Vagina (tissue), 2 donors: Measurements from ENCODE around the gene ABCG1. TPM values are rescaled to one million over a fixed set of nuclear protein-coding genes. Genes with fewer than 3 reads are reported as not detected.

Source experiments
- DNase-seq, 2 donors: peaks; one replicate each; pipeline ENCODE4 v3.0.0-alpha.2; 2017; ENCODE audit errors: extremely low spot score in 2 of 2
- H3K27ac ChIP-seq: fragments of 200-600 bp; sonication (generic); one replicate; pipeline ENCODE4 v1.5.1; 2019
- H3K27me3 ChIP-seq: fragments of 200-600 bp; sonication (generic); one replicate; pipeline ENCODE4 v1.5.1; 2019
- H3K36me3 ChIP-seq, 2 donors: fragments of 200-600 bp; sonication (generic); one replicate each; pipeline ENCODE4 v1.5.1; 2017 to 2019
- H3K4me1 ChIP-seq: fragments of 200-600 bp; sonication (generic); one replicate; pipeline ENCODE4 v1.5.1; 2019
- H3K4me3 ChIP-seq, 2 donors: fragments of 200-600 bp; sonication (generic); 1 replicate in 1 of 2; 2 replicates in 1 of 2; pipeline ENCODE4 v1.5.1; 2016 to 2019
- H3K9me3 ChIP-seq: fragments of 200-600 bp; sonication (generic); one replicate; pipeline ENCODE4 v1.5.1; 2019
- CTCF ChIP-seq, 3 experiments: fragments of 450-650 bp in 2 of 3; fragments of 200-600 bp in 1 of 3; sonication (generic) in 1 of 3; IDR thresholded peaks; one replicate each; pipeline ENCODE4 v1.5.1; 2017 to 2019; ENCODE audit warnings: antibody characterized with exemption in 3 of 3, mild to moderate bottlenecking in 2 of 3, moderate library complexity in 2 of 3
- POLR2A ChIP-seq, 2 donors: fragments of 450-650 bp; IDR thresholded peaks; one replicate each; pipeline ENCODE4 v1.6.1; 2017; ENCODE audit warnings: antibody characterized with exemption in 2 of 2, mild to moderate bottlenecking in 2 of 2, moderate library complexity in 2 of 2
- POLR2AphosphoS5 ChIP-seq, 2 donors: sonication (generic); formaldehyde crosslinking; IDR thresholded peaks; one replicate each; pipeline ENCODE4 v1.9.0; 2017; ENCODE audit warnings: antibody characterized with exemption in 2 of 2, mild to moderate bottlenecking in 2 of 2, low read depth in 1 of 2; ENCODE audit not compliant: insufficient read depth in 1 of 2
- intact Hi-C: fragments of 100-400 bp; cut with DNase I; formaldehyde crosslinking; loops from one replicate; pipeline ENCODE4 v1.15.1; 2023
- total RNA-seq: library from RNA; depleted of rRNA; stranded (reverse); fragments of >200 nt; gene quantifications from one replicate; pipeline ENCODE4 v1.2.3, GENCODE V29; 2016

Gene ABCG1
- total RNA-seq, 1 donor from 2014 or later, result 18.7 TPM

GRCh38 chr21:42189431-42189830, 29.5 kb upstream of the ABCG1 start:
- Histone ChIP-seq H3K36me3 (no peaks in the 10 kb centered on the region), H3K27me3 (no peaks in the 10 kb centered on the region), H3K27ac (no peak overlapping the region), H3K9me3 (no peaks in the 10 kb centered on the region), H3K4me1 (peaks cover 5% of the 10 kb centered on the region), H3K4me3 (no peak overlapping the region)
- intact Hi-C loops, result no loop called here
- TF ChIP-seq CTCF (IDR thresholded peaks at IDR 0.05) (no peak), POLR2A (IDR thresholded peaks at IDR 0.05) (no peak), POLR2AphosphoS5 (IDR thresholded peaks at IDR 0.05; ENCODE audit: insufficient read depth in 1 of 2, low read depth in 1 of 2) (no peak)
- no peak for DNase-seq

GRCh38 chr21:42189860-42190485, 29.0 kb upstream of the ABCG1 start:
- Histone ChIP-seq H3K36me3 (no peaks in the 10 kb centered on the region), H3K4me3 (no peak overlapping the region), H3K27ac (no peak overlapping the region), H3K9me3 (no peaks in the 10 kb centered on the region), H3K27me3 (no peaks in the 10 kb centered on the region), H3K4me1 (peaks cover 5% of the 10 kb centered on the region)
- intact Hi-C loops, result no loop called here
- peak in 1 of 2 donors; percentile 64 for DNase-seq
- TF ChIP-seq CTCF (IDR thresholded peaks at IDR 0.05) (no peak), POLR2A (IDR thresholded peaks at IDR 0.05) (no peak), POLR2AphosphoS5 (IDR thresholded peaks at IDR 0.05; ENCODE audit: insufficient read depth in 1 of 2, low read depth in 1 of 2) (no peak)

- H3K27ac ChIP-seq, result no peak overlapping the region
- peak in 1 of 2 donors; percentile 74 for DNase-seq
- peaks cover 5% of the 10 kb centered on the region for H3K4me1 ChIP-seq
- H3K36me3 ChIP-seq, result no peaks in the 10 kb centered on the region
- no peaks in the 10 kb centered on the region for H3K27me3 ChIP-seq
- intact Hi-C loops, result no loop called here
- TF ChIP-seq POLR2A (IDR thresholded peaks at IDR 0.05) (no peak), CTCF (IDR thresholded peaks at IDR 0.05) (no peak)
- H3K4me3 ChIP-seq, result no peak overlapping the region
- H3K9me3 ChIP-seq, result no peaks in the 10 kb centered on the region
These were observed 28.5 kb upstream of the ABCG1 start for GRCh38 chr21:42190486-42190863.

GRCh38 chr21:42191064-42191463, 27.9 kb upstream of the ABCG1 start:
- H3K4me1 ChIP-seq, result peaks cover 5% of the 10 kb centered on the region
- H3K9me3 ChIP-seq, result no peaks in the 10 kb centered on the region
- H3K27me3 ChIP-seq, result no peaks in the 10 kb centered on the region
- no peaks in the 10 kb centered on the region for H3K36me3 ChIP-seq
- intact Hi-C loops, result no loop called here
- TF ChIP-seq POLR2AphosphoS5 (IDR thresholded peaks at IDR 0.05; ENCODE audit: insufficient read depth in 1 of 2, low read depth in 1 of 2), result no peak
- no peak for TF ChIP-seq CTCF (IDR thresholded peaks at IDR 0.05)
- no peak for TF ChIP-seq POLR2A (IDR thresholded peaks at IDR 0.05)
- peak in 1 of 2 donors; percentile 85 for DNase-seq
- no peak overlapping the region for H3K4me3 ChIP-seq
- no peak overlapping the region for H3K27ac ChIP-seq

- no peak for TF ChIP-seq CTCF (IDR thresholded peaks at IDR 0.05)
- TF ChIP-seq POLR2AphosphoS5 (IDR thresholded peaks at IDR 0.05; ENCODE audit: insufficient read depth in 1 of 2, low read depth in 1 of 2), result no peak
- TF ChIP-seq POLR2A (IDR thresholded peaks at IDR 0.05), result no peak
- Histone ChIP-seq H3K27ac (no peak overlapping the region), H3K4me1 (peaks cover 5% of the 10 kb centered on the region), H3K9me3 (no peaks in the 10 kb centered on the region), H3K27me3 (no peaks in the 10 kb centered on the region), H3K4me3 (no peak overlapping the region), H3K36me3 (no peaks in the 10 kb centered on the region)
- intact Hi-C loops, result no loop called here
- peak in 1 of 2 donors; percentile 93 for DNase-seq
These were observed 27.0 kb upstream of the ABCG1 start for GRCh38 chr21:42191696-42192595.
